Mucosa of descending colon (tissue), 3 donors: ENCODE data around the gene SLC38A5. TPM values are rescaled to one million over a fixed set of nuclear protein-coding genes. Genes with fewer than 3 reads are reported as not detected.

Experiments
- ATAC-seq: fragments of 200-7000 bp; cut with Tn5 transposase; one replicate; pipeline ENCODE4 v1.9.1; 2020; ENCODE audit warnings: mild to moderate bottlenecking, moderate library complexity
- DNase-seq, 3 donors: peaks; one replicate each; pipeline ENCODE4 v3.0.0-alpha.2; 2020
- H3K36me3 ChIP-seq: fragments of 200-600 bp; one replicate; pipeline ENCODE4 v1.8.0; 2021; ENCODE audit warnings: low read depth, mild to moderate bottlenecking
- H3K4me1 ChIP-seq: fragments of 200-600 bp; one replicate; pipeline ENCODE4 v1.8.0; 2021; ENCODE audit warnings: low read depth, mild to moderate bottlenecking
- H3K4me3 ChIP-seq: fragments of 200-600 bp; one replicate; pipeline ENCODE4 v1.8.0; 2021; ENCODE audit warnings: mild to moderate bottlenecking
- H3K9me3 ChIP-seq: fragments of 200-600 bp; one replicate; pipeline ENCODE4 v1.8.0; 2021; ENCODE audit warnings: mild to moderate bottlenecking
- intact Hi-C, 2 donors: fragments of 100-400 bp; cut with DNase I in 1 of 2; cut with micrococcal nuclease in 1 of 2; formaldehyde crosslinking; loops; one replicate each; pipeline versions ENCODE4 v1.11.0 to v1.11.1; 2022; cut with DNase I, micrococcal nuclease
- total RNA-seq, 3 donors: library from RNA; stranded (reverse); fragmentation: NEBNext Ultra II Directional in 2 of 3; extraction: Animal tissue kit (Norgen Biotek cat#: 25700) in 2 of 3; gene quantifications; one replicate each; pipeline versions ENCODE4 v1.2.1 to v1.2.4, GENCODE V29; 2021 to 2023
- TF ChIP-seq, protein P1 (sequence below): fragments of 200-600 bp; IDR thresholded peaks from one replicate; pipeline ENCODE4 v1.8.0; 2022; ENCODE audit warnings: antibody characterized with exemption, mild to moderate bottlenecking
- donor health status: DM: no; HTN: no; CAD: no; lungs with moderate emphysema.
- donor health status: DM: no; HTN: no; CAD: no.
- donor health status: DM: no; HTN: yes; CAD: no.

Gene SLC38A5
- total RNA-seq, 3 donors from 2014 or later, result 7.3 to 25.9 (median 9.7) TPM

DNA sequence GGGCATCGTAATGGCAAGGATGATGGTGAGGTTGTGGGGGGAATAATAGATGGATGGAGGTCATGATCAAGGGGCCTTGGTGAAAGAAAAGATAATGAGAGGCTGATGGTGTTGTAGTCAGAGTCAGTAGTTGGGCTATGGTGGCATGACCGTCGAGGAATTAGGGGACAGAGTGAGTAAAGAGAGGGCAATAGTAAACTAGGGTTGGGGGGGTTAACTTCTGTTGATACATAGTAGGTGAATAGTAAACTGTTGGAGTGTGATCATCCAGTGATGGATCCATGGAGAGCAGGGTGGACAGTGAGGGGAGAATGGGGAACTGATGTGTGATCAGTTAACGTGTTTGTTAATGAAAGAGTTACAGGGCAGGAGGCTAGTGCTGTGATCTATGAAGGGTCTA lies 6.9 kb upstream of the SLC38A5 start:
- intact Hi-C loops, result no loop called here
- no peaks in the 10 kb centered on the region for H3K9me3 ChIP-seq
- no peak for ATAC-seq

GRCh38 chrX:48475774-48476577 lies 5.9 kb upstream of the SLC38A5 start, which contains the start of gene FTSJ1:
Gene FTSJ1, plus strand, starts transcription at chrX:48476199. Its CDS starts 1,849 bp downstream, at chrX:48478048.
- TF ChIP-seq, protein P1, sequence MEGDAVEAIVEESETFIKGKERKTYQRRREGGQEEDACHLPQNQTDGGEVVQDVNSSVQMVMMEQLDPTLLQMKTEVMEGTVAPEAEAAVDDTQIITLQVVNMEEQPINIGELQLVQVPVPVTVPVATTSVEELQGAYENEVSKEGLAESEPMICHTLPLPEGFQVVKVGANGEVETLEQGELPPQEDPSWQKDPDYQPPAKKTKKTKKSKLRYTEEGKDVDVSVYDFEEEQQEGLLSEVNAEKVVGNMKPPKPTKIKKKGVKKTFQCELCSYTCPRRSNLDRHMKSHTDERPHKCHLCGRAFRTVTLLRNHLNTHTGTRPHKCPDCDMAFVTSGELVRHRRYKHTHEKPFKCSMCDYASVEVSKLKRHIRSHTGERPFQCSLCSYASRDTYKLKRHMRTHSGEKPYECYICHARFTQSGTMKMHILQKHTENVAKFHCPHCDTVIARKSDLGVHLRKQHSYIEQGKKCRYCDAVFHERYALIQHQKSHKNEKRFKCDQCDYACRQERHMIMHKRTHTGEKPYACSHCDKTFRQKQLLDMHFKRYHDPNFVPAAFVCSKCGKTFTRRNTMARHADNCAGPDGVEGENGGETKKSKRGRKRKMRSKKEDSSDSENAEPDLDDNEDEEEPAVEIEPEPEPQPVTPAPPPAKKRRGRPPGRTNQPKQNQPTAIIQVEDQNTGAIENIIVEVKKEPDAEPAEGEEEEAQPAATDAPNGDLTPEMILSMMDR, result no peak
- H3K4me3 ChIP-seq, result peak within 1 kb of the TSS; percentile 51
- intact Hi-C loops, result no loop called here
- no peaks in the 10 kb centered on the region for H3K9me3 ChIP-seq
- DNase-seq (peak; percentile 88 to 93 (median 90)), ATAC-seq (peak; percentile 96)
- H3K4me1 ChIP-seq, result no peaks in the 10 kb centered on the region
- H3K36me3 ChIP-seq, result no peaks in the 10 kb centered on the region

More for the DNA sequence above, 6.9 kb upstream of the SLC38A5 start:
- Histone ChIP-seq H3K36me3 (no peaks in the 10 kb centered on the region), H3K4me3 (no peak overlapping the region), H3K4me1 (no peaks in the 10 kb centered on the region)
- no peak for DNase-seq
- TF ChIP-seq, protein P1, result no peak

- peak; percentile 44 for ATAC-seq
- TF ChIP-seq, protein P1, result no peak
Measured at GRCh38 chrX:48475296-48475695, 5.2 kb upstream of the SLC38A5 start.

DNA sequence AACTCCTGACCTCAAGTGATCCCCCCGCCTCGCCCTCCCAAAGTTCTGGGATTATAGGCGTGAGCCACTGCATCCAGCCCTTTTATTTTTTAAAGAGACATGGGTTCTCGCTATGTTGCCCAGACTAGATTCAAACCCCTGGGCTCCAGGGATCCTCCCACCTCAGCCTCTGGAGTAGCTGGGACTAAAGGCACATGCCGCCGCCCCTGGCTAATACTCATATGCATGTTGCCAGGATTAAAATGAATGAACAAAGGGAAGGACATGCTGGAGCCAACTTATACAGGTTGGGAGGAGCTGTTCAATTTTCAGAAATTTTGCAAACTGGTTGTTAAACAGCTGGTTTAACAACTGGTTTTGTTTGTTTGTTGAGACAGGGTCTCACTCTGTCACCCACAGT lies 4.5 kb upstream of the SLC38A5 start:
- H3K36me3 ChIP-seq, result no peaks in the 10 kb centered on the region
- TF ChIP-seq, protein P1, result no peak
- no peak overlapping the region for H3K4me3 ChIP-seq
- no peaks in the 10 kb centered on the region for H3K9me3 ChIP-seq
- DNase-seq (no peak), ATAC-seq (no peak)
- no peaks in the 10 kb centered on the region for H3K4me1 ChIP-seq
- intact Hi-C loops, result no loop called here

More at GRCh38 chrX:48475296-48475695, 5.2 kb upstream of the SLC38A5 start:
- H3K4me3 ChIP-seq, result no peak overlapping the region
- intact Hi-C loops, result no loop called here
- no peaks in the 10 kb centered on the region for H3K9me3 ChIP-seq
- peak in 1 of 3 donors; percentile 25 for DNase-seq
- H3K4me1 ChIP-seq, result no peaks in the 10 kb centered on the region
- H3K36me3 ChIP-seq, result no peaks in the 10 kb centered on the region

GRCh38 chrX:48474127-48474526 lies 4.1 kb upstream of the SLC38A5 start:
- Histone ChIP-seq H3K4me1 (no peaks in the 10 kb centered on the region), H3K4me3 (no peak overlapping the region), H3K9me3 (no peaks in the 10 kb centered on the region), H3K36me3 (no peaks in the 10 kb centered on the region)
- no peak for DNase-seq
- TF ChIP-seq, protein P1, result no peak
- intact Hi-C loops, result no loop called here
- no peak for ATAC-seq
